ENCODE data around the gene DENND11. TPM values are rescaled to one million over a fixed set of nuclear protein-coding genes. Genes with fewer than 3 reads are reported as not detected.

DENND11 gene
- total RNA-seq, 1 experiment from 2014 or later: 33.0 TPM

- POLR2A ChIA-PET: no interaction called here
- no peaks in the 10 kb centered on the region for H3K9me3 ChIP-seq
- BruUV-seq (replicated peaks): no TSS peak
- Mint-ChIP-seq H3K36me3 (ENCODE audit: insufficient read depth, unreplicated experiment) (peaks cover 5% of the 10 kb centered on the region), H3K4me3 (ENCODE audit: unreplicated experiment) (no peak overlapping the region), H3K27me3 (ENCODE audit: insufficient read depth, unreplicated experiment) (no peaks in the 10 kb centered on the region), H3K4me1 (ENCODE audit: low read depth, unreplicated experiment) (peaks cover 16% of the 10 kb centered on the region), H3K9me3 (ENCODE audit: unreplicated experiment) (no peaks in the 10 kb centered on the region), H3K27ac (ENCODE audit: unreplicated experiment) (peak overlapping the region; percentile 84)
- no peaks in the 10 kb centered on the region; the same call in 1 of the 2 replicates for H3K36me3 ChIP-seq (ENCODE audit: control insufficient read depth, insufficient read depth, low read length)
- CTCF ChIA-PET: interaction anchor here (1.6 kb wide), 1 partner anchor 66 kb away, joined by 3 read pairs; the partner anchor contains the start of gene SSBP1
- intact Hi-C loops (cut with micrococcal nuclease; ENCODE audit: unreplicated experiment): loop anchor here (2.0 kb wide), 1 partner anchor 17 kb away; no protein-coding TSS in a partner anchor
- peak in 1 of 2 experiments; percentile 22 for DNase-seq
- no peaks in the 10 kb centered on the region for H3K27me3 ChIP-seq (replicated peaks; ENCODE audit: control insufficient read depth, insufficient read depth, low read length)
- no peaks in the 10 kb centered on the region for H3K4me1 ChIP-seq
- no peak overlapping the region for H3K4me3 ChIP-seq (ENCODE audit: low read depth, low read length)
- no peak for TF ChIP-seq CTCF (IDR thresholded peaks at IDR 0.05; ENCODE audit: insufficient read depth in 1 of 2, low read depth in 1 of 2, low read length in 1 of 2, severe bottlenecking in 1 of 2, unreplicated experiment in 1 of 2)
Observed at GRCh38 chr7:141671705-141672496, 30.1 kb downstream of the DENND11 start.

GRCh38 chr7:141668853-141669252 lies 33.1 kb downstream of the DENND11 start:
- POLR2A ChIA-PET: no interaction called here

GRCh38 chr7:141666071-141666470 lies 35.9 kb downstream of the DENND11 start:
- TF ChIP-seq CTCF (IDR thresholded peaks at IDR 0.05; ENCODE audit: insufficient read depth in 1 of 2, low read depth in 1 of 2, low read length in 1 of 2, severe bottlenecking in 1 of 2, unreplicated experiment in 1 of 2): no peak
- Mint-ChIP-seq H3K4me3 (ENCODE audit: unreplicated experiment) (no peak overlapping the region), H3K36me3 (ENCODE audit: insufficient read depth, unreplicated experiment) (peaks cover 16% of the 10 kb centered on the region), H3K9me3 (ENCODE audit: unreplicated experiment) (no peaks in the 10 kb centered on the region), H3K27ac (ENCODE audit: unreplicated experiment) (no peak overlapping the region), H3K4me1 (ENCODE audit: low read depth, unreplicated experiment) (no peaks in the 10 kb centered on the region), H3K27me3 (ENCODE audit: insufficient read depth, unreplicated experiment) (no peaks in the 10 kb centered on the region)
- intact Hi-C loops (cut with micrococcal nuclease; ENCODE audit: unreplicated experiment): no loop called here
- no peaks in the 10 kb centered on the region for H3K27me3 ChIP-seq (replicated peaks; ENCODE audit: control insufficient read depth, insufficient read depth, low read length)
- H3K36me3 ChIP-seq (ENCODE audit: control insufficient read depth, insufficient read depth, low read length): no peaks in the 10 kb centered on the region; the same call in 1 of the 2 replicates
- CTCF ChIA-PET: no interaction called here
- no peaks in the 10 kb centered on the region for H3K9me3 ChIP-seq
- no peaks in the 10 kb centered on the region for H3K4me1 ChIP-seq
- BruUV-seq (replicated peaks): no TSS peak
- no peak overlapping the region for H3K4me3 ChIP-seq (ENCODE audit: low read depth, low read length)
- POLR2A ChIA-PET: no interaction called here
- no peak for DNase-seq

More at GRCh38 chr7:141668853-141669252, 33.1 kb downstream of the DENND11 start:
- Histone ChIP-seq H3K36me3 (ENCODE audit: control insufficient read depth, insufficient read depth, low read length) (no peaks in the 10 kb centered on the region; the same call in 1 of the 2 replicates), H3K4me1 (no peaks in the 10 kb centered on the region), H3K9me3 (no peaks in the 10 kb centered on the region), H3K4me3 (ENCODE audit: low read depth, low read length) (no peak overlapping the region), H3K27me3 (replicated peaks; ENCODE audit: control insufficient read depth, insufficient read depth, low read length) (no peaks in the 10 kb centered on the region)
- Mint-ChIP-seq H3K9me3 (ENCODE audit: unreplicated experiment) (no peaks in the 10 kb centered on the region), H3K27me3 (ENCODE audit: insufficient read depth, unreplicated experiment) (no peaks in the 10 kb centered on the region), H3K4me1 (ENCODE audit: low read depth, unreplicated experiment) (peaks cover 10% of the 10 kb centered on the region), H3K27ac (ENCODE audit: unreplicated experiment) (no peak overlapping the region), H3K4me3 (ENCODE audit: unreplicated experiment) (no peak overlapping the region), H3K36me3 (ENCODE audit: insufficient read depth, unreplicated experiment) (peaks cover 5% of the 10 kb centered on the region)
- TF ChIP-seq CTCF (IDR thresholded peaks at IDR 0.05; ENCODE audit: insufficient read depth in 1 of 2, low read depth in 1 of 2, low read length in 1 of 2, severe bottlenecking in 1 of 2, unreplicated experiment in 1 of 2): no peak
- CTCF ChIA-PET: interaction anchor here (0.7 to 1.0 kb wide), 2 partner anchors 12 to 19 kb away, joined by 4 to 5 read pairs; no protein-coding TSS in a partner anchor
- DNase-seq: no peak
- BruUV-seq (replicated peaks): no TSS peak
- intact Hi-C loops (cut with micrococcal nuclease; ENCODE audit: unreplicated experiment): no loop called here
